Measurements from ENCODE around the gene KRT23. TPM values are rescaled to one million over a fixed set of nuclear protein-coding genes. Genes with fewer than 3 reads are reported as not detected.
A peak's percentile ranks its signal among the peaks of the same experiment; 100 is the strongest.

KRT23 gene
- total RNA-seq, 2 experiments from 2014 or later = not detected

- Mint-ChIP-seq H3K4me1 (no peaks in the 10 kb centered on the region), H3K4me3 (no peak overlapping the region), H3K9me3 (no peaks in the 10 kb centered on the region), H3K27ac (no peak overlapping the region), H3K36me3 (ENCODE audit: low read depth) (no peaks in the 10 kb centered on the region), H3K27me3 (peaks cover 20% of the 10 kb centered on the region)
- no peak for DNase-seq
- CTCF ChIA-PET = interaction anchor here (1.9 kb wide), 1 partner anchor 14 kb away, joined by 4 read pairs; no protein-coding TSS in a partner anchor
- POLR2A ChIA-PET = no interaction called here
Measured at GRCh38 chr17:40915199-40915661, 22.2 kb downstream of the KRT23 start.

- no peak overlapping the region for H3K27ac Mint-ChIP-seq
- POLR2A ChIA-PET = no interaction called here
- DNase-seq = no peak
- CTCF ChIA-PET = interaction anchor here (1.0 to 1.4 kb wide), 3 partner anchors 13 to 749 kb away, joined by 3 to 4 read pairs (median 3); no protein-coding TSS in a partner anchor
- H3K27me3 Mint-ChIP-seq = peaks cover 22% of the 10 kb centered on the region
- no peaks in the 10 kb centered on the region for H3K36me3 Mint-ChIP-seq (ENCODE audit: low read depth)
- H3K4me1 Mint-ChIP-seq = no peaks in the 10 kb centered on the region
- H3K4me3 Mint-ChIP-seq = no peak overlapping the region
- H3K9me3 Mint-ChIP-seq = no peaks in the 10 kb centered on the region
Measured at GRCh38 chr17:40914075-40914855, 23.2 kb downstream of the KRT23 start.

GRCh38 chr17:40912486-40913210, 24.8 kb downstream of the KRT23 start:
- Mint-ChIP-seq H3K27ac (no peak overlapping the region), H3K27me3 (peaks cover 32% of the 10 kb centered on the region), H3K9me3 (no peaks in the 10 kb centered on the region), H3K36me3 (ENCODE audit: low read depth) (no peaks in the 10 kb centered on the region), H3K4me1 (no peaks in the 10 kb centered on the region), H3K4me3 (no peak overlapping the region)
- no peak for DNase-seq
- CTCF ChIA-PET = interaction anchor here (0.8 kb wide), 1 partner anchor 653 kb away, joined by 6 read pairs; no protein-coding TSS in a partner anchor
- POLR2A ChIA-PET = no interaction called here

GRCh38 chr17:40910441-40910841, 27.0 kb downstream of the KRT23 start:
- DNase-seq = no peak
- POLR2A ChIA-PET = no interaction called here
- Mint-ChIP-seq H3K36me3 (ENCODE audit: low read depth) (no peaks in the 10 kb centered on the region), H3K4me3 (no peak overlapping the region), H3K4me1 (no peaks in the 10 kb centered on the region), H3K27ac (no peak overlapping the region), H3K9me3 (no peaks in the 10 kb centered on the region), H3K27me3 (peaks cover 38% of the 10 kb centered on the region)
- CTCF ChIA-PET = interaction anchor here (1.6 kb wide), 1 partner anchor 638 kb away, joined by 8 read pairs; no protein-coding TSS in a partner anchor

- Mint-ChIP-seq H3K9me3 (no peaks in the 10 kb centered on the region), H3K4me1 (no peaks in the 10 kb centered on the region), H3K36me3 (ENCODE audit: low read depth) (no peaks in the 10 kb centered on the region), H3K4me3 (no peak overlapping the region), H3K27me3 (peaks cover 39% of the 10 kb centered on the region), H3K27ac (no peak overlapping the region)
- CTCF ChIA-PET = interaction anchor here (1.6 kb wide), 1 partner anchor 639 kb away, joined by 8 read pairs; no protein-coding TSS in a partner anchor
- no peak for DNase-seq
- POLR2A ChIA-PET = no interaction called here
Measured at GRCh38 chr17:40909755-40910154, 27.7 kb downstream of the KRT23 start.

- no peak overlapping the region for H3K4me3 Mint-ChIP-seq
- H3K4me1 Mint-ChIP-seq = no peaks in the 10 kb centered on the region
- H3K27me3 Mint-ChIP-seq = peaks cover 39% of the 10 kb centered on the region
- ChIA-PET POLR2A (no interaction called here), CTCF (interaction anchor here (1.0 to 1.6 kb wide), 2 partner anchors 24 to 639 kb away, joined by 3 to 8 read pairs; no protein-coding TSS in a partner anchor)
- no peaks in the 10 kb centered on the region for H3K9me3 Mint-ChIP-seq
- H3K27ac Mint-ChIP-seq = no peak overlapping the region
- DNase-seq = peak; percentile 63
- H3K36me3 Mint-ChIP-seq (ENCODE audit: low read depth) = no peaks in the 10 kb centered on the region
Measured at GRCh38 chr17:40909351-40909750, 28.1 kb downstream of the KRT23 start.

GRCh38 chr17:40906613-40907012, 30.8 kb downstream of the KRT23 start:
- Mint-ChIP-seq H3K27ac (no peak overlapping the region), H3K36me3 (ENCODE audit: low read depth) (no peaks in the 10 kb centered on the region), H3K9me3 (no peaks in the 10 kb centered on the region), H3K4me3 (no peak overlapping the region), H3K4me1 (peaks cover 13% of the 10 kb centered on the region), H3K27me3 (peaks cover 35% of the 10 kb centered on the region)
- no peak for DNase-seq
- ChIA-PET CTCF (interaction anchor here (1.7 kb wide), 1 partner anchor 642 kb away, joined by 4 read pairs; no protein-coding TSS in a partner anchor), POLR2A (no interaction called here)

GRCh38 chr17:40905370-40905769, 32.1 kb downstream of the KRT23 start:
- Mint-ChIP-seq H3K9me3 (no peaks in the 10 kb centered on the region), H3K4me3 (no peak overlapping the region), H3K27ac (no peak overlapping the region), H3K27me3 (peaks cover 35% of the 10 kb centered on the region), H3K4me1 (peaks cover 13% of the 10 kb centered on the region), H3K36me3 (ENCODE audit: low read depth) (no peaks in the 10 kb centered on the region)
- DNase-seq = no peak
- CTCF ChIA-PET = interaction anchor here (1.0 to 1.1 kb wide), 2 partner anchors 24 to 740 kb away, joined by 3 read pairs; no protein-coding TSS in a partner anchor
- POLR2A ChIA-PET = no interaction called here

GRCh38 chr17:40903129-40903847, 34.2 kb downstream of the KRT23 start:
- Mint-ChIP-seq H3K36me3 (ENCODE audit: low read depth) (no peaks in the 10 kb centered on the region), H3K27ac (no peak overlapping the region), H3K4me1 (peaks cover 13% of the 10 kb centered on the region), H3K9me3 (no peaks in the 10 kb centered on the region), H3K27me3 (peaks cover 24% of the 10 kb centered on the region), H3K4me3 (no peak overlapping the region)
- ChIA-PET CTCF (interaction anchor here (1.2 kb wide), 1 partner anchor 646 kb away, joined by 3 read pairs; no protein-coding TSS in a partner anchor), POLR2A (no interaction called here)
- no peak for DNase-seq

GRCh38 chr17:40902498-40902897, 34.9 kb downstream of the KRT23 start:
- Mint-ChIP-seq H3K27ac (no peak overlapping the region), H3K9me3 (no peaks in the 10 kb centered on the region), H3K36me3 (ENCODE audit: low read depth) (no peaks in the 10 kb centered on the region), H3K27me3 (peaks cover 21% of the 10 kb centered on the region), H3K4me1 (peaks cover 13% of the 10 kb centered on the region), H3K4me3 (no peak overlapping the region)
- ChIA-PET CTCF (interaction anchor here (1.1 to 1.2 kb wide), 2 partner anchors 589 to 647 kb away, joined by 3 read pairs; no protein-coding TSS in a partner anchor), POLR2A (no interaction called here)
- DNase-seq = no peak

- no peaks in the 10 kb centered on the region for H3K9me3 Mint-ChIP-seq
- ChIA-PET POLR2A (no interaction called here), CTCF (interaction anchor here (0.7 to 1.2 kb wide), 3 partner anchors 14 to 589 kb away, joined by 3 to 4 read pairs (median 3); no protein-coding TSS in a partner anchor)
- no peak overlapping the region for H3K27ac Mint-ChIP-seq
- peaks cover 19% of the 10 kb centered on the region for H3K27me3 Mint-ChIP-seq
- peaks cover 13% of the 10 kb centered on the region for H3K4me1 Mint-ChIP-seq
- no peak overlapping the region for H3K4me3 Mint-ChIP-seq
- no peaks in the 10 kb centered on the region for H3K36me3 Mint-ChIP-seq (ENCODE audit: low read depth)
- DNase-seq = no peak
Measured at GRCh38 chr17:40901981-40902474, 35.4 kb downstream of the KRT23 start.

GRCh38 chr17:40900809-40901356, 36.6 kb downstream of the KRT23 start:
- no peaks in the 10 kb centered on the region for H3K9me3 Mint-ChIP-seq
- peaks cover 15% of the 10 kb centered on the region for H3K27me3 Mint-ChIP-seq
- H3K27ac Mint-ChIP-seq = no peak overlapping the region

More at GRCh38 chr17:40900809-40901356, 36.6 kb downstream of the KRT23 start:
- Mint-ChIP-seq H3K36me3 (ENCODE audit: low read depth) (no peaks in the 10 kb centered on the region), H3K4me3 (no peak overlapping the region), H3K4me1 (peaks cover 13% of the 10 kb centered on the region)
- POLR2A ChIA-PET = no interaction called here
- DNase-seq = no peak
- CTCF ChIA-PET = interaction anchor here (0.7 to 1.2 kb wide), 3 partner anchors 14 to 648 kb away, joined by 3 to 4 read pairs (median 3); no protein-coding TSS in a partner anchor

Data from activated CD4-positive, alpha-beta T cell treated with anti-CD3 and anti-CD28 coated beads, Interleukin-2, amount 10 ng/mL, durations not matched to agents 7 days and 5 days (primary cell).